GM19193 (cell line): Measurements from ENCODE around the gene SETD3.

Experiments used
- POLR2A ChIP-seq: IDR thresholded peaks from 4 replicates; pipeline ENCODE4 v1.6.1; 2011; ENCODE audit not compliant: insufficient read depth, insufficient read length; ENCODE audit errors: extremely low read depth

The SETD3 gene

DNA sequence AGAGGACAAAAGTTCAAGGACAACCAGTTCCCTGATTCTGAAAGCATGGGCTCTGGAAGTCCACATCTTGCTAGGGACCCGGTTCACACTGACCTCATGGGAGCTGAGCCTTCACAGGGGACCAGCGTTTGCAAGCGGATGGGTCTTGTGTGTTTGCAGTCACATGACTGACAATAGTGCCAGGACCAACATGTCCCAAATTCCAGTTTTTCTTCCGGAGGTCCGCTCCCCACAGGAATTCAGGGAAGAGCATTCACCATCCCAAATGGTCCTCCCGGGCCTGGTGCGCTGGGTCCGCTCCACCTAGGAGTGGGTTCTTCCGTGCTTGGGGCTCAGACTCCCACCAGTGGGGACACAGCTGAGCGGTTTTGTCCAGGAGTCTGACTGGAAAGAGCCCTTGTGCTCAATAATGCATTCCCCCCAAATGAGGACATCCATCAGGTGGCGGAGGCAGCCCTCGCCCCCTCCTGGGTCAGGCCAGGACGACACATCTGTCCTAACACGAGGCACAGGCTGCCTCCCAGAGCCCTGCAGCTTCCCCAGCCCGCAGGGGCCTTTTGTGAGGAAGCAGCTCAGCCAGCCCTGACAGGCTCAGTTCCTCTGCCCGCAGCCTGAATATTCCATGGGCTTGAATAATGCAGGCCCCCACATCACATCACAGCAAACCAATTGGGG is 116.9 kb downstream of the SETD3 start:
- TF ChIP-seq POLR2A = no peak

GRCh38 chr14:99363051-99363450 is 117.6 kb downstream of the SETD3 start:
- no peak for TF ChIP-seq POLR2A

GRCh38 chr14:99361596-99362215 is 119.0 kb downstream of the SETD3 start:
- TF ChIP-seq POLR2A = no peak

DNA sequence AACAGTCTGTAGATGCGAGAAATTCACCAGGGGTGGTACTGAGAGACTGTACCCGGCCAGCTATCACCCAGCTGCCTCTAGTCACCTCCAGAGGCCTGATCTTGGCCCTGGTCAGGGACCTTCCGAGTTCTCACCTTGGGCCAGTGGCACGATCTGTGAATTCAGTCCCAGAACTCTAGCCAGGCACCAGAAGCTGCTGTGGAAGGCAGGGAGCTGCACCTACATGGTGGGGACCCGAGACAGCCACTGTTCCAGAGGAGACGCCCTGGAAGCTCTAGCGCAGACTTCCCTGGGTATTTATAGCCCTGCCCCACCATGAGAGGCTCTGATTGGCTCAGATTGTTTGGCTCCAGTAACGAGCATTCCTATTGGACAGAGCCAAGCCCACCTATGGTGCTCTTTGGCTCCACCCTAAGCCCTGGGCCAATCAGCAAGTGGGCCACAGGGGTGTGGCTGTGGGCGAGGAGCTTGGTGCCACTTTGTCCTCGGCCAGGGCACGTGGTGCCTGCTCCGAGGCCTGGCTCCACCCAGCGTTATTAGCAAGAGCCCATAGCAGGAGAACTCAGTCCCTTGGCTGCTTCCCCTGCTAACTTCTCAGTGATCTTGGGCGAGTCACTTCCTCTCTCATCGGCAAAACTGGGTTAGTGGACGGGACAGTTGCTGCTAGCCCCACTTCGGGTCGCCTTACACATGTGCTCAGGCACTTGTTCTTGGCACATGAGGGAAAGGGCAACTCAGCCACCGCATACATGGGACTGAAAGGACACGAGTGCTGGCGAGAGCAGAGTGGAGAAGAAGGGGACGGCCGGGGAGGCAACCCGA is 119.7 kb downstream of the SETD3 start:
- TF ChIP-seq POLR2A = no peak

DNA sequence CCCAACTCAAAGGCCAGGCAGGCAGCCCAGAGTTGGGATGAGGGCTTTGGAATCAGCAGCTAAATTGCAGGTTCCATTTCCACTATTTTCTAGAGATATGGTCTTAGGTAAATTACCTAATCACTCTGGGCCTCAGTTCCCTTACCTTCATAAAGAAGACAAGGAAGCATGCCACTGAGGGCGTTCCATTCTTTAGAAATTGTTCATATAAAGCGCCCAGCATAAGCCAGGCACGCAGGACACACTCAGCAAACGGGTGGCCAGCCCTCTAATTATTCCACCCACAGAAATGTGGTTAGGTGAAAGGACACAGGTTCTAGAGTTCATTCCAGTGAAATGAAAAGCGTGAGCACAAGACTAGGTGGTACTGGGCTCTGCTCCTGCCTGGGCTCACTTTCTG is 120.8 kb downstream of the SETD3 start:
- no peak for TF ChIP-seq POLR2A

DNA sequence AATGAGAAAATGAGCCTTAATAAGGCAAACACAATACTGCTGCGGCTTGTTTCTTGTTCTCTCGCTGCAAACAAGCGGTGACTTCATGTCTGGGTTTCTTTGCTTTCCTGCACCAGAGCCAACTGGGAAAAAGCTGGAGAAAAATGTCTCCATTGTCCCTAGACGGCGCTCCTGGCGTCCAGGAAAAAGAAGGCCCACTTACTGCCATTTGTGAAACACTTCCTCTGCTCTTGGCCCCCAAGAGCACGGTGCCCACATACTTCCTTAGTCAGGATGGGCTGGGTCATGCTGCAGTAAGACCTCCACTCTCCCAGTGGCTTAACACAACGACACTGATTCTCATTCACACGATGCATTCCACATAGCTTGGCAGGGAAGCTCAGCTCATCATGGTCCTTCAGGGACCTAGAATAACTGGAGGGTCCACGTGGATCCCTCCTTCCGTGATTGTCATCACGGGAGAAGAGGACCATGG is 122.7 kb downstream of the SETD3 start:
- no peak for TF ChIP-seq POLR2A

- TF ChIP-seq POLR2A = no peak
These were observed 123.3 kb downstream of the SETD3 start for GRCh38 chr14:99357151-99357915.

GRCh38 chr14:99356031-99356608 is 124.5 kb downstream of the SETD3 start:
- TF ChIP-seq POLR2A = no peak

GRCh38 chr14:99354166-99354875 is 126.3 kb downstream of the SETD3 start:
- TF ChIP-seq POLR2A = no peak

GRCh38 chr14:99352688-99353280 is 127.9 kb downstream of the SETD3 start:
- no peak for TF ChIP-seq POLR2A

DNA sequence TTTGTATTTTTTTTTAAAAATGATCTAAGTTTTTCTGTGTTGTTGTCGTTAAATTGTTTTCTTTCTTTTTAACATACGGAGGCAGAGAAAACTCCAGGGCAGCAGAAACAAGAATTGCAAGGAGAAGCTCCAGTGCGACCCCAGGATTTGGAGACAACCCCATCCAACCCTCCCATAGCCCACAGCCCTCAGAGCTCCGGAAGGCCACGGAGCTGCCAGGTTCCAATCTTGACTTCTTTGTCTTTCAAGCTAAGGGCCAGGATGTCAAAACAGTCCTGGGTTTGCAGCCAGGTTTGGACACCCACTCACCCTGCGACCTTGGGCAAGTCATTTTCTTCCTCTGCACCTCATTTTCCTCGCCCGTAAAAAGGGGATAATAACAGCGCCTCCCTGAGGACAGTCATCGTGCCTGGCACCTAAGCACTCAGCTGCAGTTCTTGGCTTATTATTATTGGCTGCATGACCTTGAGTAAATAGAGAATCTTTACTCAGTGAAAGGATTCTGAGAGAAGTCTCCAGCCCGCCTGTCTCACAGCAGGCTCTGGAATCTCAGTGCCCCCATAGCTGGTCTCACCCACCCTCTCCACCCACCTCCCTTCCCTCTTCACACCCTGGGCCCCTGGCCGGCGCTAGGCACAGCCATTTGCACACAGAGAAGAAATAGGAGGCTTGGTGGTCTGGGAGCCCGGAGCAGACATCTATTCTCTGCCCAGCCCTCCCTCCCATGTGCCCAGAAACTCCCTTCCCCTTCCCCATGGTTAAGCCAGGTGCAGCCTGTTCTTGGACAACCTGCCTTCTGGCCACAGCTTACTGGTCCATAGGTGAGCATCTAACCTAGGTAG is 129.3 kb downstream of the SETD3 start:
- TF ChIP-seq POLR2A = no peak

GRCh38 chr14:99350751-99351150 is 129.9 kb downstream of the SETD3 start:
- TF ChIP-seq POLR2A = no peak
